Esophagus squamous epithelium (tissue), 4 donors: Measurements from ENCODE around the gene TAX1BP3.

Experiments used
- CTCF ChIP-seq, 6 experiments: fragments of 450-650 bp in 4 of 6; fragments of 200-600 bp in 2 of 6; sonication (generic) in 2 of 6; IDR thresholded peaks; one replicate each; pipeline ENCODE4 v1.5.1; 2016 to 2019; ENCODE audit warnings: antibody characterized with exemption in 6 of 6, mild to moderate bottlenecking in 4 of 6, moderate library complexity in 4 of 6
- POLR2A ChIP-seq, 4 donors: fragments of 450-650 bp; IDR thresholded peaks; one replicate each; pipeline ENCODE4 v1.6.1; 2017; ENCODE audit warnings: antibody characterized with exemption in 4 of 4, mild to moderate bottlenecking in 4 of 4, moderate library complexity in 3 of 4

- TF ChIP-seq CTCF (IDR thresholded peaks at IDR 0.05) (no peak), POLR2A (IDR thresholded peaks at IDR 0.05) (no peak)
These were observed 11.4 kb downstream of the TAX1BP3 start for GRCh38 chr17:3656755-3657587.
